Measurements from ENCODE around the gene OR6C76. TPM values are rescaled to one million over a fixed set of nuclear protein-coding genes. Genes with fewer than 3 reads are reported as not detected.
"Not testable (repeated sequence)": the region's sequence is repeated elsewhere in the genome, so short reads cannot be mapped to it uniquely, and the experiment has no call there.

The OR6C76 gene
- total RNA-seq (not detected), polyA plus RNA-seq (not detected)
- long read RNA-seq, donor 1: 0 reads
- long read RNA-seq, donor 2: 0 reads

DNA sequence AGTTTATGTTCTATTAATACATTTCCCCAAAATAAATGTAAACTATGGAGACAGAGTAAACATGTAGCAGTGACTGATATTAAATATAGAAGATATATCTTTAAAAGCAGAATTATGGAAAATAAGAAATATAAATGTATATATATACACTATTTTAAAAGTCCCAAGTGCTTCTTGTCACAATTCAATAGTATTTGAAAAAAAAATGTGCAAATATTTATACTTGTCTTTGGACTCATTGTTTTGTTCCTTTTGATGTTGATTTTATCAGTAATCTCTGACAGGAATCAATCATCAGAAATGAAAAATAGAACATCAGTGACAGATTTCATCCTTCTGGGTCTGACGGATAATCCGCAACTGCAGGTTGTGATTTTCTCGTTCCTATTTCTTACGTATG lies at the start of gene OR6C76:
TSS of gene OR6C76 (plus strand) at position 301 of the 400 bp plus-strand sequence. CDS start at position 301, 0 bp downstream.
- Histone ChIP-seq H3K4me1 (ENCODE audit: control insufficient read depth in 1 of 2, insufficient read depth in 2 of 2, low read length in 2 of 2) (no peaks in the 10 kb centered on the region), H3K27ac (ENCODE audit: low read depth in 1 of 2, low read length in 2 of 2) (no peak within 1 kb of the TSS), H3K4me3 (ENCODE audit: low read length in 2 of 2) (no peak within 1 kb of the TSS), H3K9me3 (ENCODE audit: control insufficient read depth, low read length) (no peaks in the 10 kb centered on the region), H3K36me3 (ENCODE audit: control insufficient read depth in 1 of 2, insufficient read depth in 2 of 2, low read length in 1 of 2) (no peaks in the 10 kb centered on the region), H3K27me3 (ENCODE audit: control insufficient read depth in 1 of 2, insufficient read depth in 2 of 2, low read length in 1 of 2) (no peaks in the 10 kb centered on the region)
- WGBS, 2 donors: 83 to 86% methylated on average over 4 of the region's 4 CpGs
- ATAC-seq (ENCODE audit: low FRiP score) (no peak), DNase-seq (no peak)
- intact Hi-C loops (cut with DNase I): no loop called here

DNA sequence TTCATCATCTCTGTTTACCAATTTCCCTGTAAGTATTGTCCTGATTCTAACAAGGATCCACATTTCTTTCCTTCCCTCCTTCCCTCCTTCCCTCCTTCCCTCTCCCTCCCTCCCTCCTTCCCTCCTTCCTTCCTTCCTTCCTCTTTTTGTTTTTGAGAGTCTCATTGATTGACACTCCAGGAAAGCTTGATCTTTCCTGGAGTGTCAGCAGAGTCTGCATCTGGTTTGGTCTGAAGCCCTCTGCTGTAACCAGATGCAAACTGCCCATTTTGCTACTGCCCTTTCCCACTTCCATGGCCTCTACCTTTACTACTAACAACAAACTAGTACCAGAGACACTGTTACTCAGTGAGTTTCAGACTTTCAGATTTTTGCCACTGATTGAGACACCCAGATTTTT lies 40.2 kb upstream of the OR6C76 start:
- Histone ChIP-seq H3K27ac (ENCODE audit: low read depth in 1 of 2, low read length in 2 of 2) (no peak overlapping the region), H3K9me3 (ENCODE audit: control insufficient read depth, low read length) (no peaks in the 10 kb centered on the region), H3K27me3 (ENCODE audit: control insufficient read depth in 1 of 2, insufficient read depth in 2 of 2, low read length in 1 of 2) (no peaks in the 10 kb centered on the region), H3K4me3 (ENCODE audit: low read length in 2 of 2) (no peak overlapping the region), H3K4me1 (ENCODE audit: control insufficient read depth in 1 of 2, insufficient read depth in 2 of 2, low read length in 2 of 2) (no peaks in the 10 kb centered on the region), H3K36me3 (ENCODE audit: control insufficient read depth in 1 of 2, insufficient read depth in 2 of 2, low read length in 1 of 2) (no peaks in the 10 kb centered on the region)
- ATAC-seq (ENCODE audit: low FRiP score): no peak
- intact Hi-C loops (cut with DNase I): no loop called here
- DNase-seq: no peak

- no peak overlapping the region for H3K4me3 ChIP-seq (ENCODE audit: low read length in 2 of 2)
- WGBS, 2 donors: 86 to 90% methylated on average over 23 of the region's 23 CpGs
- H3K9me3 ChIP-seq (ENCODE audit: control insufficient read depth, low read length): no peaks in the 10 kb centered on the region
- DNase-seq: peak in 1 of 2 donors; percentile 60
- intact Hi-C loops (cut with DNase I): no loop called here
- ATAC-seq (ENCODE audit: low FRiP score): no peak
- H3K4me1 ChIP-seq (ENCODE audit: control insufficient read depth in 1 of 2, insufficient read depth in 2 of 2, low read length in 2 of 2): no peaks in the 10 kb centered on the region
- no peaks in the 10 kb centered on the region for H3K27me3 ChIP-seq (ENCODE audit: control insufficient read depth in 1 of 2, insufficient read depth in 2 of 2, low read length in 1 of 2)
- no peak overlapping the region for H3K27ac ChIP-seq (ENCODE audit: low read depth in 1 of 2, low read length in 2 of 2)
- no peaks in the 10 kb centered on the region for H3K36me3 ChIP-seq (ENCODE audit: control insufficient read depth in 1 of 2, insufficient read depth in 2 of 2, low read length in 1 of 2)
These were observed 33.8 kb upstream of the OR6C76 start for GRCh38 chr12:55392032-55392795.

- Histone ChIP-seq H3K9me3 (ENCODE audit: control insufficient read depth, low read length) (no peaks in the 10 kb centered on the region), H3K4me3 (ENCODE audit: low read length in 2 of 2) (no peak overlapping the region), H3K4me1 (ENCODE audit: control insufficient read depth in 1 of 2, insufficient read depth in 2 of 2, low read length in 2 of 2) (no peaks in the 10 kb centered on the region), H3K27ac (ENCODE audit: low read depth in 1 of 2, low read length in 2 of 2) (no peak overlapping the region), H3K36me3 (ENCODE audit: control insufficient read depth in 1 of 2, insufficient read depth in 2 of 2, low read length in 1 of 2) (no peaks in the 10 kb centered on the region), H3K27me3 (ENCODE audit: control insufficient read depth in 1 of 2, insufficient read depth in 2 of 2, low read length in 1 of 2) (no peaks in the 10 kb centered on the region)
- intact Hi-C loops (cut with DNase I): no loop called here
- DNase-seq (no peak), ATAC-seq (ENCODE audit: low FRiP score) (no peak)
- WGBS, 2 donors: 50 to 61% methylated on average over 1 of the region's 1 CpG
These were observed 29.7 kb upstream of the OR6C76 start for GRCh38 chr12:55396326-55396725.

GRCh38 chr12:55400229-55400628 lies 25.8 kb upstream of the OR6C76 start, which contains the start of gene OR6C65:
Gene OR6C65 (plus strand): TSS chr12:55400529. CDS start chr12:55400529, 0 bp downstream.
- intact Hi-C loops (cut with DNase I): no loop called here
- Histone ChIP-seq H3K4me1 (ENCODE audit: control insufficient read depth in 1 of 2, insufficient read depth in 2 of 2, low read length in 2 of 2) (no peaks in the 10 kb centered on the region), H3K27me3 (ENCODE audit: control insufficient read depth in 1 of 2, insufficient read depth in 2 of 2, low read length in 1 of 2) (no peaks in the 10 kb centered on the region), H3K27ac (ENCODE audit: low read depth in 1 of 2, low read length in 2 of 2) (no peak within 1 kb of the TSS), H3K9me3 (ENCODE audit: control insufficient read depth, low read length) (no peaks in the 10 kb centered on the region), H3K4me3 (ENCODE audit: low read length in 2 of 2) (no peak within 1 kb of the TSS), H3K36me3 (ENCODE audit: control insufficient read depth in 1 of 2, insufficient read depth in 2 of 2, low read length in 1 of 2) (no peaks in the 10 kb centered on the region)
- 91 to 93% methylated on average over 1 of the region's 1 CpG for WGBS, 2 donors
- no peak for DNase-seq
- ATAC-seq (ENCODE audit: low FRiP score): no peak

GRCh38 chr12:55407866-55408265 lies 18.2 kb upstream of the OR6C76 start:
- 71 to 73% methylated on average over 1 of the region's 1 CpG for WGBS, 2 donors
- ATAC-seq (ENCODE audit: low FRiP score) (no peak), DNase-seq (no peak)
- Histone ChIP-seq H3K4me1 (ENCODE audit: control insufficient read depth in 1 of 2, insufficient read depth in 2 of 2, low read length in 2 of 2) (no peaks in the 10 kb centered on the region), H3K27me3 (ENCODE audit: control insufficient read depth in 1 of 2, insufficient read depth in 2 of 2, low read length in 1 of 2) (no peaks in the 10 kb centered on the region), H3K36me3 (ENCODE audit: control insufficient read depth in 1 of 2, insufficient read depth in 2 of 2, low read length in 1 of 2) (no peaks in the 10 kb centered on the region), H3K27ac (ENCODE audit: low read depth in 1 of 2, low read length in 2 of 2) (no peak overlapping the region), H3K9me3 (ENCODE audit: control insufficient read depth, low read length) (no peaks in the 10 kb centered on the region), H3K4me3 (ENCODE audit: low read length in 2 of 2) (no peak overlapping the region)
- intact Hi-C loops (cut with DNase I): no loop called here

DNA sequence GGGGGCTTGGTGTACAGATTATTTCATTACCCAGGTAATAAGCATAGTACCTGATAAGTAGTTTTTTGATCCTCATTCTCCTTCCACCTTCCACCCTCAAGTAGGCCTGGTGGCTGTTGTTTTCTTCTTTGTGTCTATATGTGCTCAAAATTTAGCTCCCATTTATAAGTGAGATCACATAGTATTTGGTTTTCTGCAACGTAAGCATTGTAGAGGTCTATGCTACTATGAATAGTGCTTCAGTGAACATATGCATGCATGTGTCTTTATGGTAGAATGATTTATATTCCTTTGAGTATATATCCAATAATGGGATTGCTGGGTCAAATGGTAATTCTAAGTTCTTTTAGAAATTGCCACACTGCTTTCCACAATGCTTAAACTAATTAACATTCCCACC lies 16.9 kb upstream of the OR6C76 start:
- ATAC-seq (ENCODE audit: low FRiP score): not testable (repeated sequence)
- 81 to 83% methylated on average over 1 of the region's 1 CpG for WGBS, 2 donors

DNA sequence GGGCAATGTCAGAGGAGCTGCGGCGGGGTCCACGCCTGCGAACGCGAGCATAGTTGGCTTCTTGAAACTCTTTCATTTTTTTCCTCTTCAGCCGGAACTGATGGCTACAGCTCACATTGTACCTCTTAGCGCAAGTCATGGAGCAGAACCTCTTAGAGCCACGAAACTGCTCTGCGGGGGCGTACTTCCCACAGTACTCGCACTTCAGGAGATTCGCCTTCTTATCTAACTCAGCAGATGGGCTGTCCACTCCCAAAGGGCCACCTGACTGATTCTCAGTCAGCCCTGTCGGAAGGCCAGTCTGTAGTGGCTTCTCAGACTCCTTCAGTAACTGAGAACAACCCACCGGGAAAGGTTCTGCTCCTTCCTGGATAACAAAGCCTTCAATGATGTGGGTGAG lies 13.9 kb upstream of the OR6C76 start:
- ATAC-seq (ENCODE audit: low FRiP score); intact Hi-C loops (cut with DNase I); DNase-seq; H3K9me3 ChIP-seq (ENCODE audit: control insufficient read depth, low read length); H3K27ac ChIP-seq (ENCODE audit: low read depth in 1 of 2, low read length in 2 of 2); H3K4me1 ChIP-seq (ENCODE audit: control insufficient read depth in 1 of 2, insufficient read depth in 2 of 2, low read length in 2 of 2); H3K36me3 ChIP-seq (ENCODE audit: control insufficient read depth in 1 of 2, insufficient read depth in 2 of 2, low read length in 1 of 2); H3K27me3 ChIP-seq (ENCODE audit: control insufficient read depth in 1 of 2, insufficient read depth in 2 of 2, low read length in 1 of 2); H3K4me3 ChIP-seq (ENCODE audit: low read length in 2 of 2): not testable (repeated sequence)
- 94% methylated on average over 15 of the region's 15 CpGs for WGBS, 2 donors

More for the DNA sequence above, 16.9 kb upstream of the OR6C76 start:
- H3K9me3 ChIP-seq (ENCODE audit: control insufficient read depth, low read length); H3K27ac ChIP-seq (ENCODE audit: low read depth in 1 of 2, low read length in 2 of 2); DNase-seq; H3K4me3 ChIP-seq (ENCODE audit: low read length in 2 of 2); H3K36me3 ChIP-seq (ENCODE audit: control insufficient read depth in 1 of 2, insufficient read depth in 2 of 2, low read length in 1 of 2); intact Hi-C loops (cut with DNase I); H3K4me1 ChIP-seq (ENCODE audit: control insufficient read depth in 1 of 2, insufficient read depth in 2 of 2, low read length in 2 of 2); H3K27me3 ChIP-seq (ENCODE audit: control insufficient read depth in 1 of 2, insufficient read depth in 2 of 2, low read length in 1 of 2): not testable (repeated sequence)
